Measurements from ENCODE around the gene GDF3. TPM values are rescaled to one million over a fixed set of nuclear protein-coding genes. Genes with fewer than 3 reads are reported as not detected.
"Not testable (repeated sequence)": the region's sequence is repeated elsewhere in the genome, so short reads cannot be mapped to it uniquely, and the experiment has no call there.

The GDF3 gene
- total and polyA plus RNA-seq, 8 donors, result not detected

- Histone ChIP-seq H3K27me3 (peaks cover 0 to 6% (median 0%) of the 10 kb centered on the region in 3 donors), H3K9me3 (no peaks in the 10 kb centered on the region), H3K4me1 (no peaks in the 10 kb centered on the region), H3K36me3 (no peaks in the 10 kb centered on the region), H3K27ac (no peak overlapping the region), H3K4me3 (no peak overlapping the region)
- intact Hi-C loops (cut with DNase I; ENCODE audit: low total_unique reads), result no loop called here
- no peak for DNase-seq
- WGBS, 5 donors, result 63 to 77% (median 72%) methylated on average over 8 of the region's 8 CpGs
- TF ChIP-seq POLR2A (IDR thresholded peaks at IDR 0.05) (no peak), POLR2AphosphoS5 (IDR thresholded peaks at IDR 0.05) (no peak), EP300 (IDR thresholded peaks at IDR 0.05) (no peak), CTCF (IDR thresholded peaks at IDR 0.05) (no peak)
Observed at GRCh38 chr12:7678744-7679143, 16.8 kb downstream of the GDF3 start.

DNA sequence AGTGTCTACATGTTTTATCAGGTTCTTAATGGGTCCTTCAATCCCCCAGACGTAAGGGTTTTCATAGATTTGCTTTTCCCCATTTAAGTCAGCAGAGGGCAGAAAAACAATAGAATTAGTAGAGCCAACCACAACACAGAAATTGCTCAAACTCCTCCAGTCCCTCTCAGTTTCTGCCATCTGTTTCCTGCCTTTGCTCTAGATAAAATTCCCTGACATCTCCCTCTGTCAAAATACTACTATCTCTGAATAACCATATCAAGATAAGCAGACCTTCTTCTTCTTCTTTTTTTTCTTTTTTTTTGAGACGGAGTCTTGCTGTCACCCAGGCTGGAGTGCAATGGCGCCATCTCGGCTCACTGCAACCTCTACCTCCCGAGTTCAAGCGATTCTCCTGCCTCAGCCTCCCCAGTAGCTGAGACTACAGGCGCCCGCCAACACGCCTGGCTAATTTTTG, 18.1 kb downstream of the GDF3 start:
- WGBS, 5 donors, result 53 to 58% (median 55%) methylated on average over 9 of the region's 9 CpGs
- H3K27ac ChIP-seq; H3K4me3 ChIP-seq; intact Hi-C loops (cut with DNase I; ENCODE audit: low total_unique reads); H3K4me1 ChIP-seq; H3K9me3 ChIP-seq; H3K36me3 ChIP-seq; H3K27me3 ChIP-seq: not testable (repeated sequence)
- TF ChIP-seq CTCF (IDR thresholded peaks at IDR 0.05), result peak in 3 of 7 experiments; percentile 12 to 35 (median 15)
- DNase-seq, result peak in 1 of 2 donors; percentile 59

DNA sequence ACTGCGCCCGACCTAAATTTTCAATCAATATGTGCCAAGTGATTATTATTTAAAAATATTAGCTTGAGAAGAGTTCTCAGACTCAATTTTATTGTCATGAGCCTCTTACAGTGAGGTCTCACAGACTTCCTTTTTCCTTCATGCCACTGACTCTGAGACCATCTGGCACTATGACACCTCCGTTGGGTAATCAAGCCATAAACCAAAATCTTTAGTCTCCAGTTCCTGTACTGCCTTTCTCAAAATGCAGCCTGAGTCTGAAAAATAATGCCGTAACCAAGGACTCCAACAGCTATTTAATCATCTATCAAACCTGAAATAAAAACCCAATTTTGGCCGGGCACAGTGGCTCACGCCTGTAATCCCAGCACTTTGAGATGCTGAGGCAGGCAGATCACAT, 20.1 kb downstream of the GDF3 start:
- 60 to 78% (median 74%) methylated on average over 6 of the region's 6 CpGs for WGBS, 5 donors
- H3K27me3 ChIP-seq; H3K36me3 ChIP-seq; H3K4me3 ChIP-seq; DNase-seq; H3K9me3 ChIP-seq; intact Hi-C loops (cut with DNase I; ENCODE audit: low total_unique reads); H3K27ac ChIP-seq; H3K4me1 ChIP-seq: not testable (repeated sequence)

- no peak overlapping the region for H3K27ac ChIP-seq
- TF ChIP-seq EP300 (IDR thresholded peaks at IDR 0.05), result no peak
- TF ChIP-seq POLR2A (IDR thresholded peaks at IDR 0.05), result no peak
- TF ChIP-seq CTCF (IDR thresholded peaks at IDR 0.05), result no peak
- TF ChIP-seq POLR2AphosphoS5 (IDR thresholded peaks at IDR 0.05), result no peak
- WGBS, 5 donors, result 71 to 82% (median 80%) methylated on average over 5 of the region's 5 CpGs
- no peaks in the 10 kb centered on the region for H3K4me1 ChIP-seq
- no peaks in the 10 kb centered on the region for H3K9me3 ChIP-seq
- DNase-seq, result no peak
- H3K4me3 ChIP-seq, result no peak overlapping the region
- no peaks in the 10 kb centered on the region for H3K36me3 ChIP-seq
- H3K27me3 ChIP-seq, result no peaks in the 10 kb centered on the region
- intact Hi-C loops (cut with DNase I; ENCODE audit: low total_unique reads), result no loop called here
Observed at GRCh38 chr12:7668171-7668570, 27.4 kb downstream of the GDF3 start.

DNA sequence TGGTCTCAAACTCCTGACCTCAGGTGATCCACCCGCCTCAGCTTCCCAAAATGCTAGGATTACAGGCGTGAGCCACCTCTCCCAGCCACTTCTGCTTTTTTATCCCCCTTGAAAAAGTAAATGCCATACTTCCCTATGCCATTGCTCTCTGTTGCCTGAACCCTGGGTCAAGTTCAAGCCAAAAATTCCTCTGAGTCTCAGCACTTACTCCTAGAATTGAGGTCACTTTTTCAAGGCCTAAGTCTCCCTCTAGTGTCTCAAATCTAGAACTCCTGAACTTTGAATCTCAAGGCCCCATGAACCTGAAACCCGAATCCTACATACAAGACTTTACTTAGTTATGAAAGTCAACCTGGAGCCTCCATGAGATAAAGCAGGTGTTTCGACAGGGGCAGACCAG, 28.4 kb downstream of the GDF3 start:
- H3K4me3 ChIP-seq, result no peak overlapping the region
- H3K27me3 ChIP-seq, result no peaks in the 10 kb centered on the region
- no peak overlapping the region for H3K27ac ChIP-seq
- DNase-seq, result peak in 1 of 2 donors; percentile 21
- no peaks in the 10 kb centered on the region for H3K9me3 ChIP-seq
- no peak for TF ChIP-seq EP300 (IDR thresholded peaks at IDR 0.05)
- no peaks in the 10 kb centered on the region for H3K36me3 ChIP-seq
- H3K4me1 ChIP-seq, result no peaks in the 10 kb centered on the region
- intact Hi-C loops (cut with DNase I; ENCODE audit: low total_unique reads), result no loop called here
- 58 to 73% (median 68%) methylated on average over 4 of the region's 4 CpGs for WGBS, 5 donors

Measured in stomach (tissue), 9 donors.